NT2/D1 (cell line): ENCODE data around the gene AGPAT3.
A peak's percentile ranks its signal among the peaks of the same experiment; 100 is the strongest.

Source experiments
- DNase-seq: peaks from one replicate; pipeline ENCODE4 v3.0.0-alpha.2; 2011; ENCODE audit warnings: low read depth, low spot score
- H3K27me3 ChIP-seq: 2 replicates; pipeline ENCODE4 v1.6.0; 2011; ENCODE audit warnings: mild to moderate bottlenecking; ENCODE audit not compliant: insufficient read length, insufficient read depth
- H3K36me3 ChIP-seq: 2 replicates; pipeline ENCODE4 v1.6.1; 2011; ENCODE audit warnings: mild to moderate bottlenecking, low read length, mixed read lengths; ENCODE audit not compliant: insufficient read depth, insufficient read length
- H3K4me1 ChIP-seq: 2 replicates; pipeline ENCODE4 v1.5.1; 2011; ENCODE audit not compliant: insufficient read depth, insufficient read length
- H3K4me3 ChIP-seq: 2 replicates; pipeline ENCODE4 v1.5.1; 2011; ENCODE audit warnings: low read depth; ENCODE audit not compliant: insufficient read length
- H3K9ac ChIP-seq: 2 replicates; pipeline ENCODE4 v1.6.0; 2011; ENCODE audit warnings: low read depth; ENCODE audit not compliant: insufficient read length
- H3K9me3 ChIP-seq: 2 replicates; pipeline ENCODE4 v1.5.1; 2011; ENCODE audit warnings: mild to moderate bottlenecking, low read length; ENCODE audit not compliant: insufficient read depth
- SUZ12 ChIP-seq: IDR thresholded peaks from 2 replicates; pipeline ENCODE4 v1.6.1; 2011; ENCODE audit not compliant: insufficient read length, insufficient read depth; ENCODE audit errors: extremely low read depth
- YY1 ChIP-seq: IDR thresholded peaks from 2 replicates; pipeline ENCODE4 v1.6.1; 2011; ENCODE audit not compliant: insufficient read length, insufficient read depth
- ZNF274 ChIP-seq: IDR thresholded peaks from 2 replicates; pipeline ENCODE4 v1.6.1; 2011; ENCODE audit warnings: mild to moderate bottlenecking, low read depth, low read length

Gene AGPAT3

DNA sequence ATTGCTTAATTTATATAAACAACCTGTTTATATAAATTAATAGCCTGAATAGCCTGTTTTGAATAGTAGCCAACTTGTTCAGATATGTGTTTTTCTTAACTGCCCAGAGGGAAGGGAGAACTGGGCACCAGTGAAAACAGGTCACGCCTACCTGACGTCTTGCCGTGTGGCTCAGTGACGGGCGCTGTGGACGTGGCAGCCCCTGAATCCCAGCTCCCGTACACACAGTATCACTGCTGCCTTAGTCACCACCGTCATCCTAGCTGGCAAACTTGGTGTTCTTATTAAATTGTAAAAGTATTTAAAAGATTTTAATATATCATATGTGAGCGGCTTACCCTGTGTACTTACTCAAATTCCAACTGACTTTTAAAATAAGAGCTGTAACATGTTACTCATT, 111.6 kb downstream of the AGPAT3 start:
- TF ChIP-seq SUZ12: no peak
- TF ChIP-seq YY1: no peak
- TF ChIP-seq ZNF274: no peak
- H3K9me3 ChIP-seq: no peaks in the 10 kb centered on the region
- H3K36me3 ChIP-seq: peaks cover 2% of the 10 kb centered on the region

DNA sequence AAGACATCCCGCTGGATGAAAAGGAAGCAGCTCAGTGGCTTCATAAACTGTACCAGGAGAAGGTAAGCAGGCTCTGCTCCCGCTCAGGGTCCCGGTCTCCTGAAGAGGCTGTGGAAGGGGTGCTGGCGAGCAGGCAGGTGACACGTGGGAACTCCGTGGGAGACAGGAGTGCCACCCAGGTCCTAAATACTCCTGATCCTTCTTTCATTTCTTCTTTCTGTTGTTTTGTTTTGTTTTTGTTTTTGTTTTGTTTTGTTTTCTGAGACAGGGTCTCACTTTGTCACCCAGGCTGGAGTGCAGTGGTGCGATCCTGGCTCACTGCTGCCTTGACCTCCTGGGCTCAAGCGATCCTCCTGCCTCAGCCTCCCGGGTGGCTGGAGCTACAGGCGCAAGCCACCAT, 113.0 kb downstream of the AGPAT3 start:
- DNase-seq: no peak
- no peaks in the 10 kb centered on the region for H3K36me3 ChIP-seq
- H3K9ac ChIP-seq: no peak overlapping the region

More for the DNA sequence above, 111.6 kb downstream of the AGPAT3 start:
- Histone ChIP-seq H3K9ac (no peak overlapping the region), H3K27me3 (no peaks in the 10 kb centered on the region), H3K4me1 (peaks cover 13% of the 10 kb centered on the region), H3K4me3 (no peak overlapping the region)
- DNase-seq: no peak

DNA sequence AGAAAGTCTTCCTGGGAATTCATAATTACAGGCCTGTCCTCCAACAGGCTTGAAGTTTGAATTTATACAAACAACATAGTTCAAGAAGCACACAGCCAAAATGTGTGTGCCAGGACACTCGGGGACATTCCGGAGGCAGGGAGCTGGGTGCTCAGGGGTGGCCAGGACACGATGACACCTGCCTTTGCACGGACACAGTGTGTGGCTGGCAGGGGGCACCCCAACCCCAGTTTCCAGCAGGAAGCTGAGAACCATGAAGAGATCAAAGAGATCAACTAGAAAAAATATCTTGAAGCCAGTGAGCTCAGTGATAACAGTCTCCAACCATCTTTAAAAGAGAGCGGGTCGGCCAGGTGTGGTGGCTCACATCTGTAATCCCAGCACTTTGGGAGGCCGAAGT, 114.6 kb downstream of the AGPAT3 start:
- H3K27me3 ChIP-seq: no peaks in the 10 kb centered on the region
- DNase-seq: no peak
- no peak overlapping the region for H3K4me3 ChIP-seq
- H3K9me3 ChIP-seq: no peaks in the 10 kb centered on the region
- peaks cover 20% of the 10 kb centered on the region for H3K4me1 ChIP-seq
- TF ChIP-seq ZNF274 (no peak), SUZ12 (no peak), YY1 (no peak)
- H3K9ac ChIP-seq: no peak overlapping the region
- no peaks in the 10 kb centered on the region for H3K36me3 ChIP-seq

More for the DNA sequence above, 113.0 kb downstream of the AGPAT3 start:
- Histone ChIP-seq H3K4me3 (no peak overlapping the region), H3K4me1 (peaks cover 17% of the 10 kb centered on the region), H3K9me3 (no peaks in the 10 kb centered on the region), H3K27me3 (no peaks in the 10 kb centered on the region)
- TF ChIP-seq YY1 (no peak), ZNF274 (no peak), SUZ12 (no peak)

DNA sequence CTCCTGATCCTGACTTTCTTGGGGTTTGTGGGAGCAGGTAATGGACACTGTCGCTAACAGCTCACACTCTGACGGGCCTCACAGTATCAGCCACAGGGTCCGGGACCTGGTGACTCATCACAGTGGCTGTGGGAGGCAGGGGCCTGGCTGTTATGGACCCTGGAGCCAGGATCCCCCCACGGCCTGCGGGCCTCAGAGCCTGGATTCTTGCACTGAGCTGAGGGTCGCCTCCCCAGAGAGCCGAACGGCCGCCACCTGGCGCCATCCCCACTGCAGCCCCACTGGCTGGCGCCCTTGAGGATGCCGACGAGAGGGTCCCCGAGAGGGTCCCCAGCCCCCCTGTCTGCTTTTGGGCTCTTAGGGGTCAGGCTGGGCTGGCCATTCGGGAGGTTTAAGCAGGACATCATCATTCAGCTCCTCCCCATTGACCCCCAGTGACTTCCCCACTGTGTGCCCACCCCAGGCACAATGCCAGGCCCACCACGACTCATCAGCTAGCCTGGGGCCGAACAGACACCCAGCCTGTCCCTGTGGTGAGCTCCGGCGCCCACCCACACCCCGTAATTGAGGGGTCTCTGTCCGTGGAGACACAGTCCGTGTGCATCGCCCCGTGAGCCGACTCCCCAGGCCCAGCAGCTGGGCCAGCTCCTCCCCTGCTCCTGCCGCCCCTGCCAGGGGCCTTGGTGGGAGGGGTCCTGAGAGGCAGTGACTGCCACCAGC, 116.3 kb downstream of the AGPAT3 start:
- Histone ChIP-seq H3K4me3 (no peak overlapping the region), H3K9ac (peak overlapping the region; percentile 52), H3K36me3 (no peaks in the 10 kb centered on the region), H3K27me3 (peaks cover 2% of the 10 kb centered on the region), H3K4me1 (peaks cover 22% of the 10 kb centered on the region), H3K9me3 (no peaks in the 10 kb centered on the region)
- no peak for DNase-seq
- no peak for TF ChIP-seq SUZ12

DNA sequence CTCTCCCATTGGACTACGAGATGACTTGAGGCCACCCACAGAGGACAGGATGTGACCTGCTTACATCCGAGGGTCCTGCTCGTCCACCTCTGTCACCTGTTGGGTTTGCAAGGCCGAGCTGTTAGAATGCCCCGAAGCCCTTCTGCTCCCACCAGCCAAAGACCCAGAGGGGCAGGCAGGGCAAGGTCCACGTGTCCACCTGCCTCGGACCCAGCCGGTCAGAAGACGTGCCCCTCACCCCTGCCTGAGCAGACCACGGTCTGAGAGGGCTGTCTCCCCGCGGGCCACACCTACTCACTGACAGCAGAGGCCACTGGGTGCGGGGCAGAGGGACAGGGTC, 116.8 kb downstream of the AGPAT3 start:
- no peak for TF ChIP-seq SUZ12
- no peak for TF ChIP-seq YY1
- TF ChIP-seq ZNF274: no peak
- Histone ChIP-seq H3K4me1 (peaks cover 22% of the 10 kb centered on the region), H3K27me3 (peaks cover 6% of the 10 kb centered on the region), H3K4me3 (no peak overlapping the region), H3K9me3 (no peaks in the 10 kb centered on the region), H3K36me3 (no peaks in the 10 kb centered on the region), H3K9ac (peak overlapping the region; percentile 29)
- DNase-seq: no peak

DNA sequence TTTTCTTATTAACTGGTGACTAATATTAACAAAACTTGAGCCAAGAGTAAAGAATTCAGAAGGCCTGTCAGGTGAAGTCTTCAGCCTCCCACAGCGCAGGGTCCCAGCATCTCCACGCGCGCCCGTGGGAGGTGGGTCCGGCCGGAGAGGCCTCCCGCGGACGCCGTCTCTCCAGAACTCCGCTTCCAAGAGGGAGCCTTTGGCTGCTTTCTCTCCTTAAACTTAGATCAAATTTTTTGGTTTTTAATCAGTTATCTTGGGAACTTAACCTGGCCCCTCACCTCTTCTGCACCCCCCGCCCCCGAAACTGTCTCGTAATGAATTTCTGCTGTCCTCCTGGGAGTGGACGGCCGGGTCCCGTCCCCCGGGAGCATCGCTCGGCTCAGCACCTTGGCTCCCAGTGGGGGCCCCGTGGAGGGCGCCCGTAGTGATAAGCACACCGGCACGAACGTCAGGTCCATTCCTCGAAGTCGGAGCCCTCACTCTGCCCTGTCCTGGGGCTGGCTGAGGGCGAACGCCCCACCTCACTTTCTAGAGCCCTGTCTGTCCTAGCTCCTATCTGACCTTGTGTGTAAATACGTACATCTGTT, 117.6 kb downstream of the AGPAT3 start:
- no peaks in the 10 kb centered on the region for H3K36me3 ChIP-seq
- no peak for DNase-seq
- no peak overlapping the region for H3K9ac ChIP-seq
- peaks cover 22% of the 10 kb centered on the region for H3K4me1 ChIP-seq
- H3K9me3 ChIP-seq: no peaks in the 10 kb centered on the region
- no peak for TF ChIP-seq ZNF274
- TF ChIP-seq SUZ12: no peak
- no peak for TF ChIP-seq YY1
- no peak overlapping the region for H3K4me3 ChIP-seq
- H3K27me3 ChIP-seq: peaks cover 10% of the 10 kb centered on the region

DNA sequence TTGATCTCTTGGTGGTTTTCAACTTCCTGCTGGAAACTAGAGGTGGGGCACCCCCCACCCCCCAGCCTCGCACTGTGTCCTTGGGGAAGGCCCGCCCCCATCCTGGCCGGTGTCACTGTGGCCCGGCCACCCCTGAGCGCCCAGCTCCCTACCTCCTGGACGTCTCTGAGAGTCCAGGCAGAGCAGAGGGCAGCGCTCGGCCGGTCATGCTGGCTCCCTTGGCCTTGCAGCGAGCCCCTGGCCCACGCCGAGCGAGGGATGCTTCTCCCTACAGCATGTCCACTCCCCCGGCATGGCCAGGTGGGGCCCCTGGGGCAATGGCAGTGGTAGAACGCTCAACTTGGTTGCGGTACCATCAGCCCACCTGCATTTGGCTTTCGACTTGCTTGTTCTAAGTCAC, 118.4 kb downstream of the AGPAT3 start:
- Histone ChIP-seq H3K4me3 (no peak overlapping the region), H3K4me1 (peaks cover 22% of the 10 kb centered on the region), H3K9me3 (no peaks in the 10 kb centered on the region), H3K9ac (no peak overlapping the region), H3K36me3 (no peaks in the 10 kb centered on the region), H3K27me3 (peaks cover 10% of the 10 kb centered on the region)
- DNase-seq: no peak
- TF ChIP-seq YY1 (no peak), SUZ12 (no peak), ZNF274 (no peak)
